GM19240 (cell line): ENCODE results near the gene TMBIM4.

Experiments used
- DNase-seq: peaks from one replicate; pipeline ENCODE4 v3.0.0; 2011; ENCODE audit warnings: low spot score; ENCODE audit not compliant: insufficient read length

The TMBIM4 gene

GRCh38 chr12:66092559-66093269 is 77.1 kb downstream of the TMBIM4 start:
- no peak for DNase-seq

- no peak for DNase-seq
These were observed 79.6 kb downstream of the TMBIM4 start for GRCh38 chr12:66090157-66090556.

DNA sequence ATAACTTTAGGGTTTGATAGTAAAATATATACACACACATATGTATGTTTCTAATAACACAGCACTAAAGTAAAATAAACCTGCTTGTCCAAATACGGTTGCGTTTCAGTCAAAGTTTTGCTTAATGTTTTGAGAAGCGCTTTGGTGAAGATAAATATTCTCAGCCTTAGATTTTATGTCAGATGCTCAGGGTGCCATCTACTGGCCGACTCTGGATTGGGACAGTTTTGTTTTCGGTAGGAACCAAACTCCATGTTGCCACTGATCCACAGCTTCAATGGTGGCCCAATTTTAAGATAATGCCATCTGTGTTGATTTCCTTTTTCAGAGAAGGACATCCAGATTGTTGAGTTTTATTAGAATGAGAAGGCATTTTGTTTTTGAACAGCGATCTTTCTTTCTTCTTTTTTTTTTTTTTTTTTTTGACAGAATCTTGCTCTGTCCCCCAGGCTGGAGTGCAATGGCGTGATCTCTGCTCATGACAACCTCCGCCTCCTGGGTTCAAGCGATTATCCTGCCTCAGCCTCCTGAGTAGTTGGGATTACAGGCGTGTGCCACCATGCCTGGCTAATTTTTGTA is 82.3 kb downstream of the TMBIM4 start:
- DNase-seq: no peak

GRCh38 chr12:66085998-66086397 is 83.8 kb downstream of the TMBIM4 start:
- no peak for DNase-seq
